LNCAP (cell line): Measurements from ENCODE around the gene TSPAN15.

Experiments used
- CTCF ChIP-seq: fragments of 450-650 bp; IDR thresholded peaks from 2 replicates; pipeline ENCODE4 v1.5.1; 2017; ENCODE audit warnings: mild to moderate bottlenecking

TSPAN15 gene

GRCh38 chr10:69451209-69451783 lies at the start of gene TSPAN15:
Gene TSPAN15, plus strand, starts transcription at chr10:69451465. Its CDS starts 130 bp downstream, at chr10:69451595.
- no peak for TF ChIP-seq CTCF

DNA sequence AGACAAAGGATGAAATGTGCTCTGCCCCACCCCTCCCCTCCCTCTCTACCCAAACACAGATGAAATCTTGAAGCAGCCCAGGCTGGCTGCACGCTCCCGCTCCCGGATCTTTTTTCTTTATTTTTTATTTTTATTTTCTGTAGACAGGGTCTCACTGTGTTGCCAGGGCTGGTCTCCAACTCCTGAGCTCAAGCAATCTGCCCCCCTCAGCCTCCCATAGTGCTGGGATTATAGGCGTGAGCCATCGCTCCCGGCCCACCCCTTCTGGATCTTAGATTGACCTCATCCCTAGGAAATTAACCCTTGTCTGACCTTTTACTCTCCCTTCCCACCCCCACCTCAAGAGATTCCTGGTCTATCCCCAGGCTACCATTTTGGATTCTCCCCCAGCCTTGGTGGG lies 48.9 kb upstream of the TSPAN15 start:
- no peak for TF ChIP-seq CTCF

GRCh38 chr10:69403066-69403465 lies 48.2 kb upstream of the TSPAN15 start:
- TF ChIP-seq CTCF: no peak

- no peak for TF ChIP-seq CTCF
Measured at GRCh38 chr10:69403519-69403918, 47.7 kb upstream of the TSPAN15 start.

DNA sequence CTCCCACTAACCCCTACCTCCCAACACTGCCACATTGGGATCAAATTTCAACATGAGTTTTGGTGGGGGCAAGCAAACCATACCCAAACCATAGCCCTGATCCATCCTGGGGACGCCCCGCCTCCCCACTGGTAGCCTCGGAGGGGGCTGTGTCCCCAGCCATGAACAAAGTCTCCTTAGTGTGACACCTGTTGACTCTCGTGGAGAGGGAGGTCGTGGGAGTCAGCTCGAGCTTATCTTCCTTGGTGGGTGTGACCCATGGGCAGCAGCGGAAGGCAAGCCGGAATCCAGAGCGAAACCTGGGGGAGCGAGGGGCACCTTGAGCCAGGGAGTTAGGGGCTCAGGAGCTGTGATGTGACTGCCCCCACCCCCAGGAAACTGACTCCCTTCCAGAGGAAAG lies 46.5 kb upstream of the TSPAN15 start:
- no peak for TF ChIP-seq CTCF

DNA sequence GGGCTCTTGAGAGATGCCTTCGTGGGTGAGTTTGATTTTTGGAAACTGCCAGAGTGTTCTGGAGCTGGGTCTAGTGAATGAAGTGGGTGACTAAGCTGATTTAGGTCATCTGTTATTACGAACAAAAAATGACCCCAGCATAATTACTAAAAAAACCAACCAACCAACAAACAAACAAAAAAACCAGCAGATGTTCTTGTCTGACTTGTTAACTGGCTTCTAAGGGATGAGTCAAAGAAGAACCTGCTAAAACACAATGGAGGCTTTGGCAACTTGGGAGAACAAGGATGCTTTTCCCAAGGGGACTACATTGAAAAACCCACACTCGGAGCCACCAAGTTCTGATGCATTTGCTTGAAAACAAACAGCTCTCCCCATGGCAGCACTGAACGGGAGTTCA lies 46.0 kb upstream of the TSPAN15 start:
- TF ChIP-seq CTCF: no peak

GRCh38 chr10:69406302-69406811 lies 44.9 kb upstream of the TSPAN15 start:
- no peak for TF ChIP-seq CTCF
